NCI-H1048 (cell line): Measurements from ENCODE around the gene ZDHHC9.

Experiments
- DNase-seq: peaks from one replicate; lab custom pipeline; 2025; lab: John Stamatoyannopoulos, UW

ZDHHC9 gene

DNA sequence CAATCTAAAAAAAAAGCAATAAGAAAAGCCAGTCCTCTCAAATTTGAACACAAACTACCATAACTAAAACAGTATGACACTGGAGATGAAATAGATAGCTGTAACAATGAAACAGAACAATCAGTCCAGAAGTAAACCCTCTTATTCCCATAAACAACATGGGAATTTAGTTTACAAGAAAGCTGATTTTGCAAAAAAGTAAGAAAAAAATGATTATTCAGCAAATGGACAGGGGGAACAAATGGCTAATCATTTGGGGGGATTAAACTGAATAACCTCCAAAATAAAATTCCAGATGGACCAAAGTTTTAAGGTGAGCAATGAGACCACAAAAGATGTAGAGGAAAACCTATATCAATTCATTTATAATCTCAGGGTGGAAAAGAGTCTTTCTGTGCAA, 80.0 kb downstream of the ZDHHC9 start:
- no peak for DNase-seq

DNA sequence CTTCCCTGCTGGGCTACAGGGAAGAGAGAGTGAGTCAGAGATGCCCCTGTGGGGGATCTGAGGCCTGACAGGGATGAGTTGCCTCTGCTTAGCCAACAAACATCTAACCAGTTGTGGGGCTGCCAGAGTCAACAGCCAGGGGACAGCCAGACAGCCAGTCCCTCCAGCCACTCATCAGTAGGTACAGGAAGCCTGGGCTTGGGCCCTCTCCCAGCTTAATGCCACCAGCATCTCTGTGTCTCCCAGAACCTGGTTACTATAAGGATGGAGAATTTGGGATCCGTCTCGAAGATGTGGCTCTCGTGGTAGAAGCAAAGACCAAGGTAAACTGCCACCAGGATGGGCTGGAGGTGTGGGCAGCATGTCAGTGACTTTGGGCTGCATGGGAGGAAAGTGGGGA, 81.2 kb downstream of the ZDHHC9 start:
- no peak for DNase-seq

DNA sequence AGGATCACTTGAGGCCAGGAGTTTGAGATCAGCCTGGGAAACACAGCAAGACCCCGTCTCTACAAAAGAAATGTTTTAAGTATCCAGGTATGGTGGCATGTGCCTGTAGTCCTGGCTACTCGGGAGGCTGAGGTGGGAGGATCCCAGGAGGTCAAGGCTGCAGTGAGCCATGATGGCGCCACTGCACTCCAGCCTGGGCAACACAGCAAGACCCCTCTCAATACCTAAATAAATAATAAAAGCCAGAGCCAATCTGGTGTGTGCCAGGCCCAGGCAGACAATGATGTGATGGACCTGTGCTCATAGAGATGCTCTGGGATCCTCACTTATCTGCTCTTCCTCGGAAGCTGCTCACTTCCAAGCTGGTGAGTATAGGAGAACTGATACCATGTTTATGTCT, 82.1 kb downstream of the ZDHHC9 start:
- DNase-seq, result no peak

DNA sequence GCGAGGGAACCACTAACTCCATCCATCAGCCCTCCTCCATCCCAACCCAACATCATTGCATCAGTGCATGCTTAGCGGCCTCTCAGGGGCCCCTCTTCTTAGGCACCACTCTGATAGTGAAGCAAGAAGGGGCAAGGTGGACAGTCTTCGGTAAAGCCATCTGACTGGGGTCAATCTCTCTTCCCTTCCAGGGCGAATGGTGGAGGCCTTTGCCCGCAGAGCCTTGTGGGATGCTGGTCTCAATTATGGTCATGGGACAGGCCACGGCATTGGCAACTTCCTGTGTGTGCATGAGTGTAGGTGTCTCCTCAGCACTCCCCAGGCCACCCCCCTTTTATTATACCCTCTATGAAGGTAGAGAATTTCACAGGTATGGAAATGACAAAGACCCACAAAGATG, 82.7 kb downstream of the ZDHHC9 start:
- DNase-seq, result no peak

DNA sequence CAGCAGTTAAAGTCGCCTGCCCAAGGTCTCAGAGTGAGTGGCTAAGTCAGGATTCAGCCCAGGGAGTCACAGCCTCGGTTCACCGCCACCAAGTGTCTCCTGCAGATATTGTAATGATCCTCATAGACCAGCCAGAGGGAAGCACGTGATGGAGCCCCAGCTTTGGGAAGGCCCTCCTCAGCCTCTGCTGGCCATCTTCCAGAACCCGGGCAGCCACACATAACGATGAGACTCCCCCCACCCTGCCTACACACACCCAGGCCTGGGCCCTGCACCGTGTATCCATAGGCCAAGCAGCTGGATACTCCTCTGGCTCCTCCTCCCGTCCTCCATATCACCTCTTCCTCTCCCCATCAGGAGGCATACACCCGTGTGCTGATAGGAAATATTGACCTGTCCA, 83.5 kb downstream of the ZDHHC9 start:
- DNase-seq, result no peak

DNA sequence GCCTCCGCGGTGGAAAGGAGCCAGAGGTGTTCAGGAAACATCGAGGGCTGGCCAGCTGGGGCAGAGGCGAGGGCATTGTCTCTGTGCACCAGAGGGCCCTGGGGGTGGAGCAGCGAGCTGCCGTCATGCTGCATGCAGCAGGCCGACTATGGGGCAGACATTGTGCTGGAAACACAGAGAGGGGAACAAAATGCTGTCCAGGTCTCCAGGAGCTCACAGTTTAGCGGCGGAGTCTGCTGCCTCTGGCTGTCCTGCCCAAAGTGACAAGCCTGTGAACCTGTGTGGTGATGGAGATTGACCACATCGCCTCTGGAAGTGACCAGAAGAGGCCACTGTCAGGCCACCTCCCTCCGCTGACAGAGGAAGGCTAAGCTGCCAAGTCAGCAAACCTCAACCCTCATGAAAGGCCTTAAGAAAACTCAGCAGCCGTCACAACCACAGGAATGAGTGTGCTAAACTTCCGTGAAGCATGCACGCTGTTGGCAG, 84.1 kb downstream of the ZDHHC9 start:
- DNase-seq, result no peak

DNA sequence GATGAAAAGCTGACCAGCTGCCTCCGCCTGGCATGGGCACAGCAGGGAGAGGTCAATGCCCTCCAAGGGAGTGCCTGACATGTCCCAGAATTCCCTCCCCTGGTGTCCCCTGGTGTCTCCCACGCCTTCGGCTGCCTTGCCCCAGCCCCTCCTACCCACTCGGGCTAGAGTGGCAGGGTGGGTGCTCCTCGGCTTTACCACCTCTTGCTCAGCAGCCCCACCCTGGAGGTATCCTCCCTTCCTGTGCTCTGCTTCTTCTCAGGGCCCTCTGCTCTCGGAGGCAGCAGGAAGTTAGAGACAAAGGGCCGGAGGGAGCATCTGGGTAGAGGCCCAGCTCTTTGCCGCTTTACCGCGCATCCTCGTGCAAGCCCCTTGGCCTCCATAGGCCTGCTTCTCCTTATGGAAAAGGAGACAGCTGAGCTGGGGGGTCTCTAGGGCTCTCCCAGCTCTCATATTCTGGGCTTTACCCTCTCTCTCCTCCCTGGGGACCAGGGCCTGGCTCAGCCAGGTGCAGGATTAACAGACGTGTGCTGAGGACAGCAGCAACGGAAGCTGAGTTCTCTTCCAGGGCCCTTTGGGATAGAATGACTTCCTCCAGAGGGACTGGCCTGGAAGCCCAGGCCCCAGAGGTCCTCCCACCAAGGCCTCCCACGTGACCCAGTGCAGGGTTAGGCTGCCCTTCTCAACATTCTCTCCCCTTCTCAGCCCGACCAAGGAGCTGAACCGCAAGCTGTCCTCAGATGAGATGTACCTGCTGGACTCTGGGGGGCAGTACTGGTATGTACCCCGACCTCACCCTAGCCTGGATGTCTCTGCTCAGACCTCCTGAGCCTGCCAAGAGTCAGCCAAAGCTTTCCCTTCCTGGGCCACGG, 87.7 kb downstream of the ZDHHC9 start:
- DNase-seq, result no peak

DNA sequence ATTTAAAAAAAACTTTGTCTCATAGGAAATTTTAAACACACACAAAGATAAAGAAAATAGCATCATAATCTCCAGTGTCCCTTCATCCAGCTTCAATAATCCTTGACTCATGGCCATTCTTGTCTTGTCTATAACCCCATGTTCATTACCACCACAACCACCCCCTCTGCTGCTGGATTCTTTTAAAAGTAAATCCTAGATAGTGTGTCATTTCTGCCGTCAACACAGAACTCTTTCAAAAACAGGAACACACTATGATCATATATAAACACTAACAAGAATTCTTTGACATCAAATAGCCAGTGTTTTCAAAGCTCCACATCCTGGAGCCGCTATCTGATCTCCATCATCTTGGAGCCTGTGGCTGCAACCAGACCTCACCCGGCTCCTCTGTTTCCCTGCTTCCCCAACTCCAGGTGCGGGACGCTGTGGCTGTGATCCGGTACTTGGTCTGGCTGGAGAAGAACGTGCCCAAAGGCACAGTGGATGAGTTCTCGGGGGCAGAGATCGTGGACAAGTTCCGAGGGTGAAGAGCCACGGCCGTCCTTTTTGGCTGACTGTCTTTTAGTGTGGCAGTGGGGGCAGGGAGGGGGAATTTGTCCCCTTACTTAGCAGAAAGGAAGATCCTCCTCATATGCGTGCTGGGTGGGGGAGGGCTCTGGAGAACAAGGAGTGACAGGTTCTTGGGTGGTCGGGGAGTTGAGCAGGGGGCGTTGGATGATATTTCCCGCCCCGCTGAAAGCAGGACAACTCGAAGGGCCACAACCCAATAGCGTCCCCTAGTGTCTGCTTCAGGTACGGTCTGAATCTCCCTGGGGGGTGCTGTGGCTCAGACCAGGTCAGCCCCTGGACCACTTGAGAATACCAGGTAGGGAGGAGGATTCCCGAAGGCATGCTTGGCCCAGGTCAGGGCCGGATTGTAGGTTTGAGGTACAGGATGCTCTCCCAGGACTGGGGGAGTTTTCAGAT, 89.3 kb downstream of the ZDHHC9 start:
- no peak for DNase-seq
